ENCODE measurements around the gene TEX2. TPM values are rescaled to one million over a fixed set of nuclear protein-coding genes. Genes with fewer than 3 reads are reported as not detected.
"Not testable (repeated sequence)": the region's sequence is repeated elsewhere in the genome, so short reads cannot be mapped to it uniquely, and the experiment has no call there.

Gene TEX2
- total RNA-seq, 1 experiment from 2014 or later, result 16.7 TPM

GRCh38 chr17:64212122-64212521 is 50.9 kb downstream of the TEX2 start:
- no peak for DNase-seq (ENCODE audit: low read depth)

- DNase-seq (ENCODE audit: low read depth), result no peak
Observed at GRCh38 chr17:64209983-64210382, 53.1 kb downstream of the TEX2 start.

GRCh38 chr17:64209356-64209941 is 53.6 kb downstream of the TEX2 start:
- no peak for DNase-seq (ENCODE audit: low read depth)

- DNase-seq (ENCODE audit: low read depth), result not testable (repeated sequence)
Observed at GRCh38 chr17:64208656-64209055, 54.4 kb downstream of the TEX2 start.

DNA sequence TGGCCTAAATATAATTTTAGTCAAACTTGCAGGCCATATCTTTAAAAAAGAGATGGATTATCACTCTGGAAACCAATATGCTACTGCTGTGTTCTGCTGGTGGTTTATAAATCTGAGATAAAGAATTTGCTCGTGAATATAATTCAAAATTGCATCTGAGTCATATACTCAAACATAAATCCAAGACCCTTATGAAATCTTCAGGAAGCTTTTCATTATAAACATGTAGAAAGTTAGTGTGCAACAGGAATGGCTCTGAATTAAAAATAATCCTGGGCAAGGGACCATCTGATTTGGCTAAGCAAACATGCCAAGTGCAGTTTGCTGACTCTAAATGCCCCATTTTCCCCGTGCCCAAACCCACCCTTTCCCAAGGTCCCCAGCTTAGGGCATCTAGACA is 57.3 kb downstream of the TEX2 start:
- DNase-seq (ENCODE audit: low read depth), result no peak

GRCh38 chr17:64203630-64204029 is 59.4 kb downstream of the TEX2 start:
- DNase-seq (ENCODE audit: low read depth), result no peak

- peak; percentile 81 for DNase-seq (ENCODE audit: low read depth)
Observed at GRCh38 chr17:64202683-64203344, 60.2 kb downstream of the TEX2 start.

- DNase-seq (ENCODE audit: low read depth), result peak; percentile 54
Observed at GRCh38 chr17:64200080-64201032, 62.7 kb downstream of the TEX2 start.

DNA sequence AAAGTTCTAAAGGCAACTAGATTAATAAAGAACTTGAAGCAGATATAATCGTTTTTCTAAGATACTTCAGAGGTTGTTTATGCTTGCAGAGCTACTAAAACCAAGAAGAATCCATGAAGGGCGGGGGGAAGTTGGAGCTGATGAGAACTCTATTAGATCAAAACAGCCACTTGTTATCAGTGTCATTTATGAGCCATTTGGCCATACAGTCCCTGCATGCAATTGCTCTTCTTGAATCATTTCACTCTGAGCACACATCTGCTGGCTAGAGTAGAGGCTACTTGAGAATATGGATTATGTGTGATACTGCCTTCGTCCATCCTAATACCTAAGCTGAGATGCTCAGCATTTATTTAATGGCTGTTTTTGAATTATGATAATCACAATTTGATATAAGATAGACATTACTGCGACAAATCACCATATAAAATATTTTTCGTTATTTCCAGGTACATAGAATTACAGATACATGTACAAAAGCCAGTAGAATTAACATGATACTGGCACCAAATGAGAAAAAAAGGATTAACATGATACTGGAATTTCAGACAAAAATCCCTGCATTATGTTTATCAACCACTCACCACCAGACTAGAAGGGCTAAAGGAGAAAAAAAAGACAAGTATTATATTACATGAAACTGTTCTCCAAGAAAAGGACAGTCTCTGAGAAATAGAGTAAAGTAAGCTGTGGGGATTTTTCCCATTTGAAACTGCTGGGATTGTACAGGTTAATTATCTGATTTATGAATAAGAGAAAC is 64.5 kb downstream of the TEX2 start:
- DNase-seq (ENCODE audit: low read depth), result no peak

DNA sequence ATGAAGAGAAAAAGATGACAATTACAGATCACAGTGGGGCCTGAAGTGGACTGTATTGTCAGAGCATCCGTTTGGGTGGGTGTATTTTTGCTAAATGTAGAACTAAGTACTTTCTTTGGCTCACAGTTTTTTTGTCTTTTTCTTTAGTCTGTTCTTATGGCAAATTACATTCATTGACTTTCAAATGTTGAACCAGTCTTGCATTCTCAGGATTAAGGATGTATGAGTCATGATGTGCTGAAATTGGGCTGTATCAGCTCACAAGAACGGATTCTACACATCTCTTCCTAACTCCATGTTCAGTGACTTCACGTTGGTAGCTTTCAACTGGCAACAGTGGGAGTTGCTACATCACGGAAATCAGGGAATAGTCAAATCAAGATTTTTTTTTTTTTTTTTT is 66.5 kb downstream of the TEX2 start:
- peak; percentile 79 for DNase-seq (ENCODE audit: low read depth)

GRCh38 chr17:64193561-64193960 is 69.5 kb downstream of the TEX2 start:
- DNase-seq (ENCODE audit: low read depth), result no peak

DNA sequence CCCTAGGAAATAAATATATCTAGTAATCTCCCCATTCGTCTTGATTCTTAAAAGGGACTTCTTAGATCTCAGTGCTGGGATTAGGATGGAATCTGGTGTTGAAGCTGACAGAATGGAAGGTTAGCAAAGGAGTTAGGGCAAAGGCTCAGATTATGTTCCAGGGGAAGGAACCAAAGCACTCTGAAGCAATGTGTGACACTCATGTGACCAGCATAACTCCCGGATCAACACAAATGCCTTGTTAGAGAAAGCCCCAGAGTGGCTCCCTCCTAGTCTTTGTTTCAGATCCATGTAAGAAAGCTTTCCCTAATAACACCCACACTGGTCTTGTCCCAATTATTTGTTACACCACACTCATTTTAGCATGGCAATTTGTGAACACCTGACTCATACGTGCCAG is 70.5 kb downstream of the TEX2 start:
- DNase-seq (ENCODE audit: low read depth), result no peak

DNA sequence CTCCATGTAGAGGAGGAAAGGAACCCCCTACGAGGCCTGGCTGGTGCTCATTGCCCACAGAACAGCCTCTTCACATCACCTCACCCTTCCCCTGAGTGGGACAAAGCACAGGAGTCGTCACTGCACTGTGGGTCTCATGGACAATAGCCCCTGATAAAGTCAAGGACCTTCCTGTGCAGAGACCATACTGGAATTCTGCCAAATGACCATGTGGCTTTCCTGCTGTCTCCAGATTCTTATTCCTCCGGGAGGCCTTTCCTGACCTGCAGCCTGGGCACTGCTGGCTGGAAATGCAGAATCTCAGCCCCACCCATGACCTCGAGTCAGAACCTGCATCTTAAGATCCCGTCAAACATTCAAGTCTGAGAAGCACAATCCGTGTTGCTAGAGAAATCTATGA is 72.6 kb downstream of the TEX2 start:
- DNase-seq (ENCODE audit: low read depth), result peak; percentile 41

DNA sequence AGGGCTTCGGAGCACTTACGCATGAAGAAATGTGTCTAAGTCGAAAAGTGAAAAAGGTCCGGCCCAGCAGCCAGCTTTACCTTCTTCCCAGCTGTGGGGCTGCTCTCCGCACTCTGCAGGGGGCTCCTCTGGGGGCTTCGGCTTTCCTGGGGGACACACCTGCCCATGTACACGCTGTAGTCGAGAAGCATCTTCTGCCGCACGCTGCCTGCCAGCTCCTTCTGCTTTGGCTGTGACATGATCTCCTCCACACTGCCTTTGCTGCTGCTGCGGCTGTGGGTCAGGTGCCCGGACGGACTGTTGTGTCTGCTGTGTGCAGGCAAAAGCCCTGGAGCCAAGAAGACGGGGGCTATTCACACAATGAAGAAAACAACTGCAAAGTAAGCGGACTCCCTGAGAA is 75.0 kb downstream of the TEX2 start:
- DNase-seq (ENCODE audit: low read depth), result no peak

GRCh38 chr17:64187093-64187895 is 75.8 kb downstream of the TEX2 start:
- no peak for DNase-seq (ENCODE audit: low read depth)

GRCh38 chr17:64186171-64187092 is 76.6 kb downstream of the TEX2 start:
- no peak for DNase-seq (ENCODE audit: low read depth)

DNA sequence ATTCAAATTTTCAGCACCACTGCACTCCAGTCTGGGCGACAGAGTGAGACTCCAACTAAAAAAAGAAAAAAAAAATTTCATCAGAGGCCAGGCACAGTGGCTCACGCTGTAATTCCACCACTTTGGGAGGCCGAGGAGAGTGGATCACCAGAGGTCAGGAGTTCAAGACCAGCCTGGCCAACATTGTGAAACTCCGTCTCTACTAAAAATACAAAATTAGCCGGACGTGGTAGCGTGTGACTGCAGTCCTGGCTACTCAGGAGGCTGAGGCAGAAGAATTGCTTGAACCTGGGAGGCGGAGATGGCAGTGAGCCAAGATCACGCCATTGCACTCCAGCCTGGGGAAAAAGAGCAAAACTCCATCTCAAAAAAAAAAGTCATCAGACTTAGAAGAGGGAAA is 77.5 kb downstream of the TEX2 start:
- peak; percentile 33 for DNase-seq (ENCODE audit: low read depth)

- no peak for DNase-seq (ENCODE audit: low read depth)
Observed at GRCh38 chr17:64185101-64185500, 78.0 kb downstream of the TEX2 start.

GRCh38 chr17:64183815-64184214 is 79.2 kb downstream of the TEX2 start:
- peak; percentile 94 for DNase-seq (ENCODE audit: low read depth)

Measured in RPMI7951 (cell line).